K562 (cell line): ENCODE data around the gene TMEM61. TPM values are rescaled to one million over a fixed set of nuclear protein-coding genes. Genes with fewer than 3 reads are reported as not detected.

Source experiments
- DPF2 ChIP-seq: fragments of 450-650 bp; IDR thresholded peaks from 2 replicates; pipeline ENCODE4 v1.6.1; 2016
- EHMT2 ChIP-seq: fragments of 450-650 bp; IDR thresholded peaks from 2 replicates; pipeline ENCODE4 v1.6.1; 2018; ENCODE audit warnings: antibody characterized with exemption
- NFRKB ChIP-seq: fragments of 450-650 bp; IDR thresholded peaks from 2 replicates; pipeline ENCODE4 v1.6.1; 2016; ENCODE audit warnings: low read depth
- PHF20 ChIP-seq: fragments of 450-650 bp; IDR thresholded peaks from 2 replicates; pipeline ENCODE4 v1.6.1; 2018; ENCODE audit not compliant: partially characterized antibody
- SUPT5H ChIP-seq: fragments of 450-650 bp; IDR thresholded peaks from 2 replicates; pipeline ENCODE4 v1.6.1; 2016
- polyA plus RNA-seq, 8 experiments: library from polyadenylated mRNA; depleted of rRNA in 4 of 8; stranded (reverse) in 5 of 8; unstranded in 3 of 8; fragments of >200 nt; fragmentation: Nextera tagmentation in 2 of 8; fragmentation: Illumina TruSeq in 1 of 8; extraction: Ambion mirVana in 2 of 8; extraction: Trizol in 1 of 8; gene quantifications; 2 replicates each; pipeline versions ENCODE4 v1.2.1 to v1.2.3, GENCODE V29; 2011 to 2014; ENCODE audit warnings: inconsistent platforms in 1 of 8, missing spikeins in 1 of 8
- total RNA-seq, 7 experiments: library from RNA; depleted of rRNA in 6 of 7; stranded (reverse); fragments of >200 nt in 6 of 7; fragmentation: Illumina TruSeq in 2 of 7; extraction: Trizol in 2 of 7; gene quantifications; 2 replicates each; pipeline versions ENCODE4 v1.2.1 to v1.2.3, GENCODE V29; 2011 to 2021; ENCODE audit warnings: low replicate concordance in 1 of 7
- TF ChIP-seq, protein P1 (sequence below): fragments of 450-650 bp; IDR thresholded peaks from 2 replicates; pipeline ENCODE4 v1.6.1; 2016
- TF ChIP-seq, protein P2 (sequence below): fragments of 450-650 bp; IDR thresholded peaks from 2 replicates; pipeline ENCODE4 v1.6.1; 2016; ENCODE audit warnings: mild to moderate bottlenecking, moderate library complexity
- TF ChIP-seq, protein P3 (sequence below): sonication (generic); formaldehyde crosslinking; IDR thresholded peaks from 2 replicates; pipeline ENCODE4 v1.9.0; 2022; ENCODE audit warnings: mild to moderate bottlenecking, missing genetic modification reagents

Gene TMEM61
- total and polyA plus RNA-seq, 9 of the 15 experiments (the other 6 are each of a cell fraction or from before 2014, with no cell fraction given): not detected

DNA sequence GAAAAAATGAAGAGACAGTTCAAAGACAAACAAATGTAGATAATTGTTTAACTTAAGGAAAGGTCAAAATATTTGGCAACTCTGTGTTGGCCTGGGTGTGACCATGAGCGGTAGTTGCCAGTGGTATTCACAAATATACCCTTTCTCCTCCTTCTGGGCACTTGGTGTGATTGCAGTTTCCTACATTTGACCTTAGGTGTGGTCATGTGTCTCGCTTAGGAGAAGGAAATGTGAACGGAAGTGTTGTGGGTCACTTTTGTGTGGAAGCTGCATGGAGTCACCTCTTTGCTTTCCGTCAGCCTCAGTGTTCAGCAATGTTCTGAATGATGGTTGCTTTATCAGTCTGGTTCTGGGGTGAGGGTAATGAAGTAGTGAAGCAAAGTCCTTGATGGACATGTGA lies 55.5 kb downstream of the TMEM61 start (continued):
- TF ChIP-seq EHMT2 (peak; percentile 44; the same call in 1 of the 2 replicates), SUPT5H (no peak), NFRKB (0 out of 2 replicates have a peak, but pooled peaks have one; percentile 47), PHF20 (peak; percentile 35), DPF2 (0 out of 2 replicates have a peak, but pooled peaks have one; percentile 21)
- TF ChIP-seq, protein P1, sequence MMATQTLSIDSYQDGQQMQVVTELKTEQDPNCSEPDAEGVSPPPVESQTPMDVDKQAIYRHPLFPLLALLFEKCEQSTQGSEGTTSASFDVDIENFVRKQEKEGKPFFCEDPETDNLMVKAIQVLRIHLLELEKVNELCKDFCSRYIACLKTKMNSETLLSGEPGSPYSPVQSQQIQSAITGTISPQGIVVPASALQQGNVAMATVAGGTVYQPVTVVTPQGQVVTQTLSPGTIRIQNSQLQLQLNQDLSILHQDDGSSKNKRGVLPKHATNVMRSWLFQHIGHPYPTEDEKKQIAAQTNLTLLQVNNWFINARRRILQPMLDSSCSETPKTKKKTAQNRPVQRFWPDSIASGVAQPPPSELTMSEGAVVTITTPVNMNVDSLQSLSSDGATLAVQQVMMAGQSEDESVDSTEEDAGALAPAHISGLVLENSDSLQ: 0 out of 2 replicates have a peak, but pooled peaks have one; percentile 23
- TF ChIP-seq, protein P2, sequence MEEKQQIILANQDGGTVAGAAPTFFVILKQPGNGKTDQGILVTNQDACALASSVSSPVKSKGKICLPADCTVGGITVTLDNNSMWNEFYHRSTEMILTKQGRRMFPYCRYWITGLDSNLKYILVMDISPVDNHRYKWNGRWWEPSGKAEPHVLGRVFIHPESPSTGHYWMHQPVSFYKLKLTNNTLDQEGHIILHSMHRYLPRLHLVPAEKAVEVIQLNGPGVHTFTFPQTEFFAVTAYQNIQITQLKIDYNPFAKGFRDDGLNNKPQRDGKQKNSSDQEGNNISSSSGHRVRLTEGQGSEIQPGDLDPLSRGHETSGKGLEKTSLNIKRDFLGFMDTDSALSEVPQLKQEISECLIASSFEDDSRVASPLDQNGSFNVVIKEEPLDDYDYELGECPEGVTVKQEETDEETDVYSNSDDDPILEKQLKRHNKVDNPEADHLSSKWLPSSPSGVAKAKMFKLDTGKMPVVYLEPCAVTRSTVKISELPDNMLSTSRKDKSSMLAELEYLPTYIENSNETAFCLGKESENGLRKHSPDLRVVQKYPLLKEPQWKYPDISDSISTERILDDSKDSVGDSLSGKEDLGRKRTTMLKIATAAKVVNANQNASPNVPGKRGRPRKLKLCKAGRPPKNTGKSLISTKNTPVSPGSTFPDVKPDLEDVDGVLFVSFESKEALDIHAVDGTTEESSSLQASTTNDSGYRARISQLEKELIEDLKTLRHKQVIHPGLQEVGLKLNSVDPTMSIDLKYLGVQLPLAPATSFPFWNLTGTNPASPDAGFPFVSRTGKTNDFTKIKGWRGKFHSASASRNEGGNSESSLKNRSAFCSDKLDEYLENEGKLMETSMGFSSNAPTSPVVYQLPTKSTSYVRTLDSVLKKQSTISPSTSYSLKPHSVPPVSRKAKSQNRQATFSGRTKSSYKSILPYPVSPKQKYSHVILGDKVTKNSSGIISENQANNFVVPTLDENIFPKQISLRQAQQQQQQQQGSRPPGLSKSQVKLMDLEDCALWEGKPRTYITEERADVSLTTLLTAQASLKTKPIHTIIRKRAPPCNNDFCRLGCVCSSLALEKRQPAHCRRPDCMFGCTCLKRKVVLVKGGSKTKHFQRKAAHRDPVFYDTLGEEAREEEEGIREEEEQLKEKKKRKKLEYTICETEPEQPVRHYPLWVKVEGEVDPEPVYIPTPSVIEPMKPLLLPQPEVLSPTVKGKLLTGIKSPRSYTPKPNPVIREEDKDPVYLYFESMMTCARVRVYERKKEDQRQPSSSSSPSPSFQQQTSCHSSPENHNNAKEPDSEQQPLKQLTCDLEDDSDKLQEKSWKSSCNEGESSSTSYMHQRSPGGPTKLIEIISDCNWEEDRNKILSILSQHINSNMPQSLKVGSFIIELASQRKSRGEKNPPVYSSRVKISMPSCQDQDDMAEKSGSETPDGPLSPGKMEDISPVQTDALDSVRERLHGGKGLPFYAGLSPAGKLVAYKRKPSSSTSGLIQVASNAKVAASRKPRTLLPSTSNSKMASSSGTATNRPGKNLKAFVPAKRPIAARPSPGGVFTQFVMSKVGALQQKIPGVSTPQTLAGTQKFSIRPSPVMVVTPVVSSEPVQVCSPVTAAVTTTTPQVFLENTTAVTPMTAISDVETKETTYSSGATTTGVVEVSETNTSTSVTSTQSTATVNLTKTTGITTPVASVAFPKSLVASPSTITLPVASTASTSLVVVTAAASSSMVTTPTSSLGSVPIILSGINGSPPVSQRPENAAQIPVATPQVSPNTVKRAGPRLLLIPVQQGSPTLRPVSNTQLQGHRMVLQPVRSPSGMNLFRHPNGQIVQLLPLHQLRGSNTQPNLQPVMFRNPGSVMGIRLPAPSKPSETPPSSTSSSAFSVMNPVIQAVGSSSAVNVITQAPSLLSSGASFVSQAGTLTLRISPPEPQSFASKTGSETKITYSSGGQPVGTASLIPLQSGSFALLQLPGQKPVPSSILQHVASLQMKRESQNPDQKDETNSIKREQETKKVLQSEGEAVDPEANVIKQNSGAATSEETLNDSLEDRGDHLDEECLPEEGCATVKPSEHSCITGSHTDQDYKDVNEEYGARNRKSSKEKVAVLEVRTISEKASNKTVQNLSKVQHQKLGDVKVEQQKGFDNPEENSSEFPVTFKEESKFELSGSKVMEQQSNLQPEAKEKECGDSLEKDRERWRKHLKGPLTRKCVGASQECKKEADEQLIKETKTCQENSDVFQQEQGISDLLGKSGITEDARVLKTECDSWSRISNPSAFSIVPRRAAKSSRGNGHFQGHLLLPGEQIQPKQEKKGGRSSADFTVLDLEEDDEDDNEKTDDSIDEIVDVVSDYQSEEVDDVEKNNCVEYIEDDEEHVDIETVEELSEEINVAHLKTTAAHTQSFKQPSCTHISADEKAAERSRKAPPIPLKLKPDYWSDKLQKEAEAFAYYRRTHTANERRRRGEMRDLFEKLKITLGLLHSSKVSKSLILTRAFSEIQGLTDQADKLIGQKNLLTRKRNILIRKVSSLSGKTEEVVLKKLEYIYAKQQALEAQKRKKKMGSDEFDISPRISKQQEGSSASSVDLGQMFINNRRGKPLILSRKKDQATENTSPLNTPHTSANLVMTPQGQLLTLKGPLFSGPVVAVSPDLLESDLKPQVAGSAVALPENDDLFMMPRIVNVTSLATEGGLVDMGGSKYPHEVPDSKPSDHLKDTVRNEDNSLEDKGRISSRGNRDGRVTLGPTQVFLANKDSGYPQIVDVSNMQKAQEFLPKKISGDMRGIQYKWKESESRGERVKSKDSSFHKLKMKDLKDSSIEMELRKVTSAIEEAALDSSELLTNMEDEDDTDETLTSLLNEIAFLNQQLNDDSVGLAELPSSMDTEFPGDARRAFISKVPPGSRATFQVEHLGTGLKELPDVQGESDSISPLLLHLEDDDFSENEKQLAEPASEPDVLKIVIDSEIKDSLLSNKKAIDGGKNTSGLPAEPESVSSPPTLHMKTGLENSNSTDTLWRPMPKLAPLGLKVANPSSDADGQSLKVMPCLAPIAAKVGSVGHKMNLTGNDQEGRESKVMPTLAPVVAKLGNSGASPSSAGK: peak; percentile 34; the same call in 1 of the 2 replicates
- TF ChIP-seq, protein P3, sequence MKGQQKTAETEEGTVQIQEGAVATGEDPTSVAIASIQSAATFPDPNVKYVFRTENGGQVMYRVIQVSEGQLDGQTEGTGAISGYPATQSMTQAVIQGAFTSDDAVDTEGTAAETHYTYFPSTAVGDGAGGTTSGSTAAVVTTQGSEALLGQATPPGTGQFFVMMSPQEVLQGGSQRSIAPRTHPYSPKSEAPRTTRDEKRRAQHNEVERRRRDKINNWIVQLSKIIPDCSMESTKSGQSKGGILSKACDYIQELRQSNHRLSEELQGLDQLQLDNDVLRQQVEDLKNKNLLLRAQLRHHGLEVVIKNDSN (CRISPR knock-in tag): peak; percentile 59
